GM12873 (cell line): ENCODE measurements around the gene NDUFC2.

Experiments used
- CTCF ChIP-seq: IDR thresholded peaks from 2 replicates; pipeline ENCODE4 v1.5.1; 2012; ENCODE audit warnings: low read depth, mild to moderate bottlenecking, moderate library complexity, low read length, control low read depth; ENCODE audit not compliant: insufficient read depth; ENCODE audit errors: missing control alignments

Gene NDUFC2

GRCh38 chr11:78109081-78110015 is 29.7 kb upstream of the NDUFC2 start:
- no peak for TF ChIP-seq CTCF

- no peak for TF ChIP-seq CTCF
Measured at GRCh38 chr11:78100676-78101472, 21.2 kb upstream of the NDUFC2 start.

DNA sequence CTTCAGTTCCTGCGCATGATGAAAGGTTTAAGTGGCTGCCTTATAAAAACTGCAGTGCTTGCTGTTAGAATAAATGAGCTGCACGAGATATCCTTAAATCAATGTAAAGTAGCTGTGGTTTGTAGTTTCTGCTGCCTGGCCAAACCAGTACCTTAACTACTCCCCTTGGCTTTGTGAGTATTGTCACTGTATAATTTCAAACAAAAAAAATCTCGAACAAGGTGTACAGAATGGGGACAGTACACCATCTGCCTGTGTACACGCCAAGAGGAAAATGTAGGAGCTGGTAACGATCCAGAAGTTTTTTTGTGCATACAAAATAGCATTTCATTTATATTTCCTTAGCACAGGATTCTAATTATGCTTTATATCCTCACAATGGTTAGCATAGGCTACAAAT is 20.6 kb upstream of the NDUFC2 start:
- TF ChIP-seq CTCF, result no peak

DNA sequence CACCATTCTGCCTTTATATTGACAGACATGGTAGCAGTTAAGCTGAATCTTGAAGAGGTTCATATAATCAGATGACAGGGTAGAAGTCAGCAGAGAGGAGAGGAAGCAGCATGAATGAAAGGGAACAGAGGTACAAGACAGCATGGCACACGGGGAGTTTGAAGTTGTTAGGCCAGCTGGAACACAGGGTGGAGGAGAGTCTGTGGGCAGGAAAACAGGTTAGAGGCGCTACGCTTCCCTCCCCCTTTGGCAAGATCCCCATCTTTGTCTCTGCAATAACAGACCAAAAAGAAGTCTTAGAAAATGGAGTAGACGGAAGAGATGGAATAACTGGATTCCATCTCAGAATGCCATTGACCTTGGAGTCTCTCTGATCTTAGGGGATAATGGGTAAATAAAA is 20.0 kb upstream of the NDUFC2 start:
- TF ChIP-seq CTCF, result no peak

DNA sequence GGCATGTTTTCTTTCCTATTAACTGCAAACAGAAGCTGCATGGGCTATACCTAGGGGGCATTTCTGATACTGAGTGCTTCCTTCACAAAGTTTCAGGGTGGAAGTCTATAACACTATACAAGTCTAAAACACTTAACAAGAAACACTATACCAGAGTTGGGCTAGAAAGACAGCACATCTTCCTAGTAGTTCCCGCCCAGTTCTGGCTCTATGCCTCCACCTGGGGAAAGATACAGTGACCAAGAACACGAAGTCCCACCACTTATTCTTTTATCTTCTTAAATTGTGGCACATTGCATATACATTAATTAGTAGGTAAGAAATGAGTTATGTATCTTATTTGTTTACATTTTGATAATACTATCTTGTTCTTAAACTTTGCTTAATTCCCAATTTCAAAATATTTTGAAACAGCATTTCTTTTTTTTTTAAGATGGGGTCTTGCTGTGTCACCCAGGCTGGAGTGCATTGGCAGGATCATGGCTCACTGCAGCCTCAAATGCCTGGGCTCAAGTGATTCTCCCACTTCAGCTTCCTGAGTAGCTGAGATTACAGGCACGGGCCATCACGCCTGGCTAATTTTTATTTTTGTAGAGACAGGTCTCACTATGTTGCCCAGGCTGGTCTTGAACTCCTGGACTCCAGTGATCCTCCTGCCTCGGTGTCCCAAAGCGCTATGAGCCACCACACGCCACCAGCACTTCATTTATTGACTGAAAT is 18.2 kb upstream of the NDUFC2 start:
- no peak for TF ChIP-seq CTCF

DNA sequence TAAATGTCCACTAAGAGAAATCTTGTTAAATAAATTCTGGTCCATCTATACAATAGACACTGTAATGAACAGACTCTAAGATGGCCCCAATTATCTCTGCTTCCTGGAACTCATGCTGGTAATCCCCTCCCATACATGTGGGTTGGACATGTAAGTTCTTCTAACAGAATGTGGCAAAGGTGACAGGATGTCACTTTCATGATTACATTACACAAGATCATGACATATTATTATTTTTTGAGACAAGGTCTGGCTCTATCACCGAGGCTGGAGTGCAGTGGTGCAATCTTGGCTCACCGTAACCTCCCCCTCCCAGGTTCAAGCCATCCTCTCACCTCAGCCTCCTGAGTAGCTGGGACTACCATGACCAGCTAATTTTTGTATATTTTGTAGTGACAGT is 14.6 kb upstream of the NDUFC2 start:
- TF ChIP-seq CTCF, result no peak

- TF ChIP-seq CTCF, result no peak
Measured at GRCh38 chr11:78085972-78086371, 6.3 kb upstream of the NDUFC2 start.
